Psoas muscle (tissue), 8 donors: ENCODE measurements around the gene SIL1. TPM values are rescaled to one million over a fixed set of nuclear protein-coding genes. Genes with fewer than 3 reads are reported as not detected.
A peak's percentile ranks its signal among the peaks of the same experiment; 100 is the strongest.

Source experiments
- ATAC-seq, 4 donors: fragments of 200-7000 bp; cut with Tn5 transposase; one replicate each; pipeline ENCODE4 v1.9.1; 2020; ENCODE audit warnings: moderate library complexity in 3 of 4, mild to moderate bottlenecking in 2 of 4
- DNase-seq, 2 donors: peaks; one replicate each; pipeline ENCODE4 v3.0.0-alpha.2; 2020
- H3K27ac ChIP-seq: fragments of 200-600 bp; one replicate; pipeline ENCODE4 v1.8.0; 2022
- H3K27me3 ChIP-seq, 3 donors: fragments of 200-600 bp in 1 of 3; one replicate each; pipeline versions ENCODE4 v1.6.1 to v1.8.0; 2013 to 2022; ENCODE audit warnings: low read length in 2 of 3, mild to moderate bottlenecking in 2 of 3, moderate library complexity in 1 of 3; ENCODE audit not compliant: insufficient read depth in 3 of 3
- H3K36me3 ChIP-seq, 2 donors: fragments of 200-600 bp in 1 of 2; one replicate each; pipeline versions ENCODE4 v1.6.1 to v1.8.0; 2013 to 2022; ENCODE audit warnings: low read depth in 1 of 2, mild to moderate bottlenecking in 1 of 2, moderate library complexity in 1 of 2; ENCODE audit not compliant: insufficient read depth in 1 of 2
- H3K4me1 ChIP-seq: fragments of 200-600 bp; one replicate; pipeline ENCODE4 v1.8.0; 2022
- H3K4me3 ChIP-seq: fragments of 200-600 bp; one replicate; pipeline ENCODE4 v1.8.0; 2022; ENCODE audit warnings: mild to moderate bottlenecking
- H3K9me3 ChIP-seq: fragments of 200-600 bp; one replicate; pipeline ENCODE4 v1.8.0; 2022
- CTCF ChIP-seq: fragments of 200-600 bp; IDR thresholded peaks from one replicate; pipeline ENCODE4 v1.8.0; 2022; ENCODE audit warnings: antibody characterized with exemption
- WGBS, 3 donors: extraction: QIAGEN DNeasy Blood & Tissue Kit; methylation state at CpG; one replicate each; pipeline versions ENCODE4 v1.1.6 to v1.1.7; 2013; 5-methylcytosine and 5-hydroxymethylcytosine counted together
- intact Hi-C, 2 donors: fragments of 100-400 bp; cut with DNase I; formaldehyde crosslinking; loops; one replicate each; pipeline versions ENCODE4 v1.11.0 to v1.14.2; 2022
- polyA plus RNA-seq, 3 donors: library from polyadenylated mRNA; stranded (reverse); fragments of 200-250 nt; gene quantifications; one replicate each; pipeline ENCODE4 v1.2.3, GENCODE V29; 2013
- total RNA-seq, 4 donors: library from RNA; stranded (reverse); fragmentation: NEBNext Ultra II Directional in 2 of 4; extraction: Animal tissue kit (Norgen Biotek cat#: 25700) in 2 of 4; gene quantifications; one replicate each; pipeline versions ENCODE4 v1.2.1 to v1.2.4, GENCODE V29; 2021 to 2023
- donor health status: healthy with polysubstance abuse.
- donor health status: DM: no; HTN: no; CAD: no; lungs with moderate emphysema.
- donor health status: Bipolar disorder and iron deficiency.
- donor health status: healthy.
- donor health status: DM: yes; HTN: yes; CAD: no.
- donor health status: DM: no; HTN: no; CAD: no.
- donor health status: DM: no; HTN: no; CAD: no.
- donor health status: DM: yes; HTN: yes; CAD: no.

Gene SIL1
- total and polyA plus RNA-seq, 7 donors = 27.1 to 52.9 (median 41.0) TPM

- no peaks in the 10 kb centered on the region for H3K27me3 ChIP-seq
- no peaks in the 10 kb centered on the region for H3K9me3 ChIP-seq
- DNase-seq (no peak), ATAC-seq (peak in 3 of 4 donors; percentile 14 to 63 (median 23))
- no peaks in the 10 kb centered on the region for H3K36me3 ChIP-seq
- no peak overlapping the region for H3K27ac ChIP-seq
- no peak overlapping the region for H3K4me3 ChIP-seq
- H3K4me1 ChIP-seq = peaks cover 47% of the 10 kb centered on the region
- intact Hi-C loops = no loop called here
- no peak for TF ChIP-seq CTCF
These were observed 132.9 kb downstream of the SIL1 start for GRCh38 chr5:139065306-139065705.

- H3K4me1 ChIP-seq = peaks cover 54% of the 10 kb centered on the region
- intact Hi-C loops = no loop called here
- no peaks in the 10 kb centered on the region for H3K9me3 ChIP-seq
- H3K27ac ChIP-seq = no peak overlapping the region
- TF ChIP-seq CTCF = no peak
- no peak overlapping the region for H3K4me3 ChIP-seq
- 53 to 86% (median 65%) methylated on average over 2 of the region's 2 CpGs for WGBS, 3 donors
- no peaks in the 10 kb centered on the region for H3K36me3 ChIP-seq
- DNase-seq = no peak
- no peaks in the 10 kb centered on the region for H3K27me3 ChIP-seq
- ATAC-seq = peak; percentile 69 to 82 (median 76)
These were observed 133.6 kb downstream of the SIL1 start for GRCh38 chr5:139064613-139065012.

- peaks cover 54% of the 10 kb centered on the region for H3K4me1 ChIP-seq
- H3K27me3 ChIP-seq = no peaks in the 10 kb centered on the region
- DNase-seq (no peak), ATAC-seq (no peak)
- H3K27ac ChIP-seq = no peak overlapping the region
- no peaks in the 10 kb centered on the region for H3K9me3 ChIP-seq
- H3K4me3 ChIP-seq = no peak overlapping the region
- TF ChIP-seq CTCF = no peak
- 46 to 83% (median 58%) methylated on average over 1 of the region's 1 CpG for WGBS, 3 donors
- no peaks in the 10 kb centered on the region for H3K36me3 ChIP-seq
- intact Hi-C loops = no loop called here
These were observed 134.5 kb downstream of the SIL1 start for GRCh38 chr5:139063664-139064054.

GRCh38 chr5:139062910-139063663 lies 135.1 kb downstream of the SIL1 start:
- peaks cover 54% of the 10 kb centered on the region for H3K4me1 ChIP-seq
- H3K9me3 ChIP-seq = no peaks in the 10 kb centered on the region
- no peak for TF ChIP-seq CTCF
- H3K4me3 ChIP-seq = no peak overlapping the region
- no peak overlapping the region for H3K27ac ChIP-seq
- WGBS, 3 donors = 90 to 97% (median 95%) methylated on average over 1 of the region's 1 CpG
- intact Hi-C loops = no loop called here
- no peaks in the 10 kb centered on the region for H3K36me3 ChIP-seq
- no peak for DNase-seq
- no peak for ATAC-seq
- H3K27me3 ChIP-seq = no peaks in the 10 kb centered on the region

DNA sequence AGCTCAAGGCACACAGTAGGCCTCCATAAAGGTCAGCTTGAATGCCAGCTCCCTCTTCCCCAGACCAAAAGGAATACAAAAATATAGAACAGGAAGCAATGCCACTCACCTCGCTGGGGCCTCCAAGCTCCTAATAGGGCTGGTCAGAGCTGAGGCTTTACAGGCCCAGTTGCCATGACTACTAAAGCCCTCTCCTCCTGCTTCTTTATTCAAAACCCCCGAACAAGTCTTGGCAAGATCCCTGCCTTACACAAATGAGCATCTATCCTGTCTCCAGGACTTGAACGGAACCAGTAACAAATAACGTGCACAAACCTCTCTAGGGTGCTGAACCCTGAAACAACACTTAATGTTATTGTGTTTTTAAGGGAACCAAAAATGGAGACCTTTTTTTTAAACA lies 136.3 kb downstream of the SIL1 start:
- Histone ChIP-seq H3K27ac (no peak overlapping the region), H3K4me3 (no peak overlapping the region), H3K27me3 (no peaks in the 10 kb centered on the region), H3K4me1 (peaks cover 54% of the 10 kb centered on the region), H3K9me3 (no peaks in the 10 kb centered on the region), H3K36me3 (no peaks in the 10 kb centered on the region)
- WGBS, 3 donors = 65 to 82% (median 68%) methylated on average over 4 of the region's 4 CpGs
- TF ChIP-seq CTCF = no peak
- DNase-seq = no peak
- ATAC-seq = no peak
- intact Hi-C loops = no loop called here
